ENCODE results near the gene VAPA.

Gene VAPA

DNA sequence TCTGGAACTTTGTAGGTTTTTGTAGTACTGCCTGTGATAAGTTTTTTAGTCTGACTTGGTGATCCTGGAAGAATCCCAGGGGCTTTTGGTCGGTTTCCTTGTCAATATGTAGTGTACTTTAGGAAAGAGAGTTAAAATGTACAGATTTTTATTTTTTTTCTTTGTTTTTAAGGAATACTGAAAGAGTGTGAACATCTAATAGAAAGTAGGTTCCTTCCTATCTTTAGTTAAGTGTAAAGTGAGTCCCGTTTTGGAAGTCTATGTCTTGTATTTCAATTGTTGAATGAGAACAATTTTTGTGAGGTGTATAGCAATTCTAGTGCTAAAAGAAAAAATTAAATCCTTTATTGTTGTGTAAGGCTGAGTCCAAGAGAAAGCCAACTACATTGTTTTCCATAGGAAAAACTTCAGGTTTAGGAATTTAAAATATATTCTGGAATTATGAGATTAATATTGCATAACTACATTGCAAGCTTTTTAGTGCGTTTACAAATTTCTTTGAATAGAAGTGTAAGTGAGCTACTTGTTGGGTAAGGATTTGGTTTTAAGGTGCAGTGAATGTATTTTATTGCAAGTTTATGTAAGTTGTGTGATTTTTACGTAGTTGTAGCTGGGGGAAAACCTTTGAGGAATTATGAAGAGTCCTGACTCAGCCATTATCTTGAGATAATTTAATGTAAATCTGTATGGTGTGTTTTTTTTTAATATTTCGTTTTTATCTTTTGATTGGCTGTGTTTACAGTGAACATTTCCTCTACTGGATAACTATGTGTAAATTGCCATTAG, 1.7 kb downstream of the VAPA start:
- ATAC-seq = no peak

DNA sequence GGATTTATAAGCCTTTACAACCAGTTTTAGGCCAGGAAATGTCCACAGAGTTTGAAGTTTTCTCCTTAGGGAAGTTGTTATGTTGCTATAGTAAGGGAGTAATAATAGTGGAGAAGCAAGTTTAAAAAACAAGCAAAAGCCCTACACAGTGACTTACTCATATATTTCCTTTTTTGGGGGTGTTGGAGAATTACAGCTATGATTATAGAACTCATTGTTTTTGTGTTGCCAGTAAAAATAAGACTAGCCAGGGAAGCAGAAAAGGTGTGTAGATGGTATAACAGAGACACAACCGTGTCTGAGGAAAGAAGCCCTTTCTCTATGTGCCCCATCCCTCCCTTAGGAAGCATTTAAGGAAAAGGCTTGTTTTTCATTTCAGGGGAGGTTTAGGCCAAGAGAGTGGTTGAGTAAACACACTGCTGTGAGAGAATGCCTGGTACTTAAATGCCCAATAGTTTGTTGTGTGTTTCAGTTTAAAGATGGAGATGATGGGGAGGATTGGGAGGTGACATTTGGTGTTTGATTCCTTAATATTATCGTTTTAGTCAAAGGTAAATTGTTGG, 2.3 kb downstream of the VAPA start:
- no peak for ATAC-seq

DNA sequence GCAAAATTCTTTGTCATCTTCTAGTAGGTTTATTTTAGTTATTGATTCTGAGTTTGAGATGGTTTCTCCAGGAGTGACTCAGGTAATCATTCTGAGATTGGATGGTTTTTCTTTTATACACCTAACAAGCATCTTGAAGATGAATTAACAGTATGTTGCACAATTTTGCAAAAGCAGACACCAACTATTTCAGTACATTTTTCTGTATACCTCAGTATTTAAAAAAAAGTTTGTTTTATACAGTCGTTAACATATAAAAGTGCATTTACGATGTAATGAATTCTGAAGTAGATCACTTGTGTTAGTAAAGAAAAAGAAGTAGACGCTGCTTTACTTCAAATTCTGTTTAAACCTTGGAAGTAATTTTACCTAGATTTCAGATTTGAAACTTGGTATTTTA, 3.0 kb downstream of the VAPA start:
- ATAC-seq = no peak

DNA sequence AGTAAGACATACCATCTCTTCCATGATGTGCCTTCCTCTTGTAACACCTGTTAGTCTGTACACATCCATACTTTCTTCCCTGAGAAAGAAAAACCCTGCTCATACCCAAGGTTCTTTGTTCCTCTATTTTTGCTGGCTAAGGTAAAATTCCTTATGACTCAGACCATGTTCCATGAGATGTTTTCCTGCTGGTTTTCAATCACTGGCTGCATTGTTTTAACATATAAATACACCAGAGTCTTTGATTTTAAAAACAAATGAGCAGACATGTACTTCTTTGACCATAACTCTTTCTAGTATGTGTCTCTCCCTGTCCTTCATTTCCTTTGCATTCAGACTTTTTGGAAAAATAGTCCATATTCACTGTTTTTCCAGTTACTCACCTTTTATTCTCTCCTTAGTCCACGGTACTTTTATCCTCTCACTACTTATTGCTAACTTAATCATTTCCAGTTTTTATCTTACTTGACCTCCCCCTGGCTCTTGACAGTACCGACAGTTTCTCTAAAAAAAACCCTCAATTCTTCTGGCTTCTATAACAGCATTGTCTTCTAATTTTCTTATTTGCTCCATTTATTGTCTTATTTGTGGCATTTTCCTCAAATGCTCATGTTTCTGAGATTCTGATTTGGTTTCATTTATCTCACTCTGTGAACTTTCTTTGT, 4.3 kb downstream of the VAPA start:
- no peak for ATAC-seq

DNA sequence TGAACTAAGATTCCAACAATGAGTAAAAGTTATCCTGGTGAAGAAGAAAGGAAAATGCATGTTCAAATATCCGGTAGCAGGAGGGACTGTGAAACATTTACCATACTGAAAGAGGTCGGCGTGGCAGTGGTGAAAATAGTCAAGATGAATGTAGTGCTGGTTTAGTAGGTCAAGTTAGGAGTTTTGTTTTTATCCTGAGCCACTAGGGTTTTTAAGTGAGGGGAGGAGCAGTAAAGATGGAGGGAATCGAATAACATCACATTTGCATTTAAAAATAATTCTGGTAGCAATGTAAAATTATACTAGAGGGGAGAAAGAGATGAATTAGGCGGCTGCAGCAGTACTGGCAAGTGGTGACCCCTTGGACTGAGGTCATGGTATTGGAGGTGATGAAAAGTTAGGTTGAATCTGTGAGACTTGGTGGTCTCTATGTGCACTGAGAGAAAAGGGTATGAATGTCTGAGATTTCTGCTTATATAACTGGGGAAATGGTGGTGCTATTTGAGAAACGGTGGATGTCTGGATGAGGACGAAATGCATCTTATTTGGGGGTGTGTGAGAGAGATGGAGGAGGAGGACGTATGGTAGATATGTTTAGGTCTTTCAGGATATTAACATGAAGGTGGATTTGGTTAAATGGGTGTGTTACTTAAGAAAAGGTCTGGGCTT, 5.9 kb downstream of the VAPA start:
- ATAC-seq = no peak

DNA sequence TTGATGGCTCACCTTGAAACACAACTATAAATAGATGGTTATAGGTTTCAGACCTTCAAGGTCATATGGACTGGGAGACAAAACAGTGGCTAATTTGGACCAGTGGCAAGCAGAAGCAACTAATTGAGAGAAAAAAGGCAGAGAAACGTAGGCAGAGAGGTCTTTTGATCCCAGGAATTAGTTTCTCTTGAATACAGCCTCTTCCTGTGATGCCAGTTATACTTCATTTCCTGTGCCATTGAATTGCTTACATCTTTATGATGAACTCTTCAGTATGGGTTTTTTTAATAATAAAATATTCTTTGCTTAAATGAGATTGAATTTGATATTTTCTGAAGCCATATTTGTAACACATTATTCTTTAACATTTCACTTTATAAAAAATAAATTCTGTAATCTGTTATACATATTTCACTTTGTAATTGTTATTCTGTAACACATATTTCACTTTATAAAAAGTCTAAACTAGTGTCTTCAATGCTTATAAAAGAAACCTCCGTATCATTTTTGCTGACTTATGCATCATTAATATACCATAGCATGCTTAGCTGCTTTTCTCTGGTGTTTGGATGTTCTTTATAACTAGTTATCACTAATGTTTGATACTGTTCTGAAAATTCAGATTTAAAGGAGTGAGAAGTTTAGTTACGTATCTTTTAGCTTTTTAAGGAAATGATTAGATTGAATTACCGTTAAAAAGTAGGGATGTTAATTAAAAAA, 8.9 kb downstream of the VAPA start:
- ATAC-seq = no peak

DNA sequence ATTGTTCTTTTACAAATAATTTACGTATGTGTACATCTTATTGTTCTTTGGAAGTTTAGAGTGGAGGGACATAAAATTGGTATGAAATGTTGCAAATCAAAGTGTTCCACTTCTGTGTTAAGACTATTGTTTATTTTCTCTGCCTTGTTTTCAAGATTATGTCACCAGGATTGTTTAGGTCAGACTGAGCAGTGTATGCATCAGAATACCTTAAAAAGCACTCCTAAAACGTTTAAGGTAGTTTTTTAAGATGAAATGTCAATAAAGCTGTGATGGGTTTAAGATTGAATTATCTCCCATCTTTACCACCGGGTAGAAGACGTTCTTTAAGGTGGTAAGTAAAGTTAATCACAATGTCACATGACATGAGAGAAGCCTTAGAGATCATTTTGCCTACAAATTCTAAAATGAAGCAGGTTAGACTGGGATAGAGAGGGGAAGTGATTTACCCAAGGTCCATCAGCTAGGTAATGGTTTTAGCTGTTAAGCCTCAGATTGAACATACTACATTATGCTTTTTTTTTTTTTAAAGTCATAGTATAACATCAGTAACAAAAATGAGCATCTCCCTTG, 10.6 kb downstream of the VAPA start:
- no peak for ATAC-seq

DNA sequence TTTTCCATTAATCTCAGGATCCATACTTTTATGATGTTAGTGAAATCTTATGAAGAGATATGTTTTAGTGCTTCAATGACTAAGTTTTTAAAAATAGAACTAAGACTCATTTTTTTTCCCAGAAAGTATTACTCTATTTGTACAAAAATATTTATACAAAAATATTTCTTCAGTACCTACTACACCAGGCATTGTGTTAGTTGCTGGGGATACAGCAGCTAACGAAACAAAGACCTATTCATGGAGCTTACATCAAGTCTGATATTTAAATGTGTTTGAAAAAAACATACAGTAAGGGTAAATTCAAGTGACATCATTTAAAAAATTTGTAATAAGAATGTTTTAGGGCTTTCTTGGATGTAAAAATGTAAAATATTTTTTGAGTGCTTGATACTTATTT, 11.6 kb downstream of the VAPA start:
- ATAC-seq = no peak

DNA sequence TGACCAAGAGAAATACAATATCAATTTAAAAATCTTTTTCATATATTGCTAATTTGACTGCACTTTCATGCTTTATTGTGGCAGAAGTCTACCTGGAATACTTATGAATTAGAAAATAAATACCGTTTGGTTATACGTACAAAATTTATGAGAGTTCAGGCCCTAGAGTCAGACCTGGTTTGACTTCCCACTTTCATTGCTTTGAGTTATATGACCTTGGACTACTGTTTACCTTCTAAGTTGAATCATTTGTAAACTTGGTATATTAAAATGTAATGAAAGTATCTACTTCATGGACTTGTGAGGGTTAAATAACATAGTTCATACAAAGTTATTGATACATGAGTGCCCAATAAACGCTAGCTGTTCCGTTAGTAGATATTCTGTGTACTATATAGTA, 12.0 kb downstream of the VAPA start:
- ATAC-seq = no peak

DNA sequence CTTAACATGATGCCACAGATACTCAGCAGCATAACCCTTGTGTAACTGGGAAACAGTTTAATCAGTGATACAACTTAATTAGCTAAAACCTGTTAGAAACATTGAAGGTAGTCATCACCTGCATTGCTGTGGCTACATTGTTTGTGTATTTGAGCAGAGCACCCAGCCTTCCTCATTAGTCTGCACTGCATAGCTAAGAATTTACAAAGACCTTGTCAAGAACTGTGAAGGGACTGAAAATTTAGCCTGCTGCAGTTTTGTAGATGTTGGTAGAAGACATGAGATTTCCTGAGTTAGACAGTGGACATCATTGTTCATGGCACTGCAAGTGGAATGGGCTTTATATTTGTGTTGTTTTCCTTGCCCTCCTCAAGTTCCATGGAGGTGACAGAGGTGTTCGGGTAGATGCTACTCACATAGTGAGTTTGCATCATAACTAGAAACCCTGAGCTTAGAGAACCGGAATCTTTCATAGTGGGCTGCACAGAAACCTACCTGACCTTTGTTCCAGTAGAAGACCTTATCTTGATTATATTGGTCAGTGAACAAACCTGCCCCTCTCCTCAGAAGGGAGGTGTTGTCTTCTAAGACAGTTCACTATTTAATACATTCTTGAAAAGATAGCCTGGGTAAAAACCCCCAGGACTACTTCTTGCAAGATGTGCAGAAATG, 12.5 kb downstream of the VAPA start:
- ATAC-seq = peak in 1 of 2 donors; percentile 27

DNA sequence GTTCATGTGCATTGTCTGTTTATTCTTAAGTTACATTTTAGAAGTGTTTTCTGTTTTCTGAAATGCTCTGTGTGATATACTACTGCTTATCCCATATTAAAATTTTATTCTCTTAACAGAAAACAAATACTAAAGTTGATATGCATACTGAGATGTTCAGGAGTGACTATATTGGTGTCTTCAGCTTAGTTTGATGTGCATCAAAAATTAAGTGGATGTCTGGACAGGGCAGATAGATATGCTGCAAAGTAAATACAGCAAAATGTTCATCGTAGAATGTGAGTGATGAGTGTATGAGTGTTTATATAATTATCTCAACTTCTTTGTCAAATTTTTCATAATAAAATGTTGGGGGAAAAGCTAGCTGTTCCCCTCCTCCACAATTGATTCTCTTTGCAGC, 13.2 kb downstream of the VAPA start:
- no peak for ATAC-seq

DNA sequence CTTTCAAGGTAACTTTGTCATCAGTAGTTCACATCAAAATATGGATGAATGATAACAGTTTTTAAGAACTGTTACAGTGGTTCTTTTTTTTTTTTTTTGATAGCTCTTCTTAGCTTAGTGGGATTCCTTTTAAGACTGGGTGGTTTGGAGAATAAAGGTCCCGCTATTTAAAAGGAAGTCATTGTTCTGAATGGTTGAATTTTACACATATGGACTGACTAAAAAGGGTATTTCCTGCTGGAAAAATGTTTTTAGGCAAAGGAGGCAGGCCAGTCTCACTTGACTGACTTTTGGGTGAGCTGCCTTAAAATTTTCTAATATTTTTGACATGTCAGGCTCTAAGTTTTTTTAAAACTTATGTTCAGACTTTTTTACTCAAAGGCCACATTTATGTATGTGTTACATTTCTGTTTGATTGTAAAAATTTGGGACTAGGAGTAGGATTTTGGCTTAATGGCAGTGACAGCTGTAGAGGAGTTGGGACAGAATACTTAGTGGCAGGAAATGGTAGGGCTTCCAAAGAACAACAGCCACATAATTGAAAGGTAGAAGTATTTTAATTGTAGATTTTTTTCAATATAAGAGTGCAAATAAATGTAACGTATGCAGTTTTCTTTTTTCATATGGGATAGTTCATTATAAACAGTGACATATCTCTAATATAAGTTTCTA, 13.7 kb downstream of the VAPA start:
- ATAC-seq = no peak

DNA sequence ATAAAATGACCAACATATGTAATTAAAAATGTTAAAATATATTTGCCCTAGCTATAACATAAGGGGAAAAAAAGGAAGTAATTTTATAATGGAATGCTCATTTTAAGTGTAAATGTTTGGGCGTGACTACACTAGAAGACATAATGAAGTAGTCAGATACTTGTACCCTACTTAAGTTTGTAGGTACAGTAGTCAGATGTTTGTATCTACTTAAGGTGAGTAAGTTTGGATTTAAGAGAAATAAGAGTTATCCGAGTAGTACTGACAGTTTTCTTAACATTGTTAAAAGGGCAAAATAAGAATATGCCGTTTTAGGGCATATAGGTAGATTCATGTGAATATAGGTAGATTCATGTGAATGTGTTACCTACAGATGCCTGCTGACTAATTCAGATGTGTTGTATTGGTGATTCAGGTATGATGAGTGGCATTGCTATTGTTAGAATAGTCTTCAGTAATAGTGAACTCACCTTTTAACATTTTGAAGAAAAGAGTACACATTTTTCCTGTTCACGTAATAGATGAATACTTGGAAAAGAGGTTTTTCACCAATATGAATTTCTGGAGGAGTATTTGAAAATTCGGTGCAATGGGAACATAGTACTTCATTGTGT, 14.9 kb downstream of the VAPA start:
- ATAC-seq = peak; percentile 66 to 72

DNA sequence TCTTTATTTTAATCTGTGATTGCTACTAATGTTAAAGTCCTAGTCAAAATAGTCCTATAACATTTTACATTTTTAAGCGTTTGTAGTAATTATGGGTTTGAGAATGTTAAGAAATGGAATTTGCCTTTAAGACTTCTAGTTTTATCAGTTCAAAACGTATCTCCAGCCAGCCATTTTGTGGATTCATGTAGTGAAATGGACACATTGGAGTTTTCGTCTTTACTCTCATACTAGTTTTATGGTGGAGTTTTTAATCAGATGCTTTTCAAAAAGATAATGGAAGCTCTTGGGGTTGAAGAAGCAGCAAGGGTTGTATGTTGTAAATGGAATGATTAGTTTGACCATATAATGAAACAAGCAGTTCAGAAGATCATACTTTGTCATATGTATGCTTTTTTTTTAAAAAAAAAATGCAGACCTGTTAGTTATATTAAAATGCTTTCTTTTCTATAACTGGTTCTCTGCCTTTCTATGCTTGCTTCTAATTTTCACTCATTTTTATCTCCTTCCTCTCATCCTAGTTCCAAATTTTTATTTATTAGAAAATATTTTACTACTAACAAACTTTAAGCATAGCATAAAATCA, 16.6 kb downstream of the VAPA start:
- ATAC-seq = no peak

DNA sequence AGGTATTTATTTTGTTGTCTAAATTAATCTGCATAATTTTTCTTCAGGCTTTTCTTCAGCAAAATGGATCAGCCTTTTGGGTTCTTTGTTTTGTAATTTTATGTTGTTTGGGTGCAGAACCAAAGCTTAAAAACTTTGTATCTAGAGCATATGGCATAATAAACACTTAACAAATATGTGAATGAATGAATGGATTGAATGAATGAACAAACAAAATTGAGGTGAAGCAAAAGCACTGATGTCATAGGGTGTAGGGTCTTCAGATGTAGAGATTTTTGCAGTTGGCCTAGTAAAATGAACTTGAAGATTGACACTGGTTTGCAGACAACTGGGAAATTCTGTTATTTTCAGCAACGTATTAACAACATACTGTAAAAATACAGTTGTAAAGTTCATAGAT, 17.3 kb downstream of the VAPA start:
- ATAC-seq = no peak

DNA sequence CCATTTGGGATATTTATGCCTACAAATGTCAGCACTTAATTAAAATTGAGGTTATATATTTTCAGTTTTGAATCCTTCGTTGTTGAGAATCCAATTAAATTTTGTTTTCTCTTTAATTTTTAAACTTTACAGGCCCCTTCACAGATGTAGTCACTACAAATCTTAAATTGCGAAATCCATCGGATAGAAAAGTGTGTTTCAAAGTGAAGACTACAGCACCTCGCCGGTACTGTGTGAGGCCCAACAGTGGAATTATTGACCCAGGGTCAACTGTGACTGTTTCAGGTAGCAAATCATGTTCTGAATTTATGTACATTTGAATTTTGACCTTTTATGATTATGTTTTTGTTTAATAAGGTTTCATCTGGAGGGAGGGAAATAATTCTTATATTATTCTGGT, 17.9 kb downstream of the VAPA start:
- no peak for ATAC-seq

DNA sequence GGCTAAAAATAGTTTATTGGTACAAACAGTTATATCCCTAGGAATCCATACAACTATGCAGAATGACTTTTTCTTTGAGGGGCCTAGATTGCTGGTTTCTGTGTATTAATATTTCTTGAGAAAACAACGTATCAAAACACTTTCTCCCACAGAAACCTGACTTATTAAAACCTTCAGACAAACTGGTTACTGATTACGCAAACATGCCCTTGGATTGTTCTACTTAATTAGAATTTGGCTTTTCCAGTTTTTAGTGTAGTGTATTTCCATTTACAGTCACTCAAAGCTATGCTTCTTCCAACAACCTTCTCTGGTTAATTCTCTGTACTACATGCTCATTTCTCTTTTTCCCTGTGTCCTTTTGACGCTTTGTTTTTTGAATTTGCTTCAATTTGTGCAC, 20.0 kb downstream of the VAPA start:
- no peak for ATAC-seq

DNA sequence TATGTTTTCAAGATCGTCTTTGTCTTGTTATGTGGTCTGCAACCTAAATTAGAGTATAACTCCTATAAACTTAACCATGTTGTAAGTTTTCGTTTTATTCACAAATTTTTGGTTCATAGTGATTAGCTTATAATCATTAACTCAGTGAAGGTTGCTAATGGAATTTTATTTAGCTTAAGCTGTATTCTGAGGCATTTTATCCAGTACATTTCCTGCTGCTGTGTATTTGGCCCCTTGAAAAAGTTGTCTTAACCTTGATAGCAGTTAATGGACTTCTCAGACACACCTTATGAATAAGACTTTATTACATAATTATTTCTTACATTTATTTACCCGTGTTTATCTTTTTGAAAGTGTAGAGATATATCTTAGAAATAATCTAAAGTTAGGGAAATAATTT, 20.5 kb downstream of the VAPA start:
- ATAC-seq = no peak

DNA sequence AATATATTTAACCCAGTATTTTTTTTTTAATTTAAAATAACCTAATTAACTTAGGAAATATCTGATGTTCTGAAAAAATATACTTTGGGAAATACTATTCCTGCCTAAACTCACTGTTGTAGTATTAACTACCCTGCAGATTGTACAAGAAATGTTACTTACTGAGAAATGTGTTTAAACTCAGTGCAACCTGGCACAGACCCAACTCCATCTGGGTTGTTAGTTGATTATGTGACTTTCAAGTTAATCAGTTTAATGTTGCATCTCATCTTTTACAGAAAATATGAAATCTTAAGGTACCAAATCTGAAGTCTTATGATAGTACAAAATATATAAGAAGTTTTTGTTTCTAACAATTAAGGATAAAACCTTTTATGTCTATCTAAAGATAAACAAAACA, 27.3 kb downstream of the VAPA start:
- ATAC-seq = no peak

DNA sequence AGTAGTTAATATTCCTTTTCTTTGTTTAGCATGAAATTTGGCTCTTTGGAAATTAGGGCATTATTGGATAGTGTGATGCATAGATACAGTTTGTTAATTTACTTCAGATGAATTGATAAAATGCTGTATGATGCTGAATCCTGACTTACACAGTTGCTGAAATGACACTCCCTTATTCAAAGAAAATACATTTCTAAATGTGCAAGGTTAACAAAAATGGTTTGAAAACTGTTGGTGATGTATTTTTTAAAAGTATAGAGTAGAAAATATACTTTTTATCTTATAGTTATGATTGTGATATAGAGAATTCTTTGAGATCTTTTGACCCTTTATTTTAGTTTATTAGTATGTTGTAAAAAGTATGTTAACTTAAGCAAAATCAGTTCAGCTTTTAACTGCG, 27.8 kb downstream of the VAPA start:
- ATAC-seq = no peak

DNA sequence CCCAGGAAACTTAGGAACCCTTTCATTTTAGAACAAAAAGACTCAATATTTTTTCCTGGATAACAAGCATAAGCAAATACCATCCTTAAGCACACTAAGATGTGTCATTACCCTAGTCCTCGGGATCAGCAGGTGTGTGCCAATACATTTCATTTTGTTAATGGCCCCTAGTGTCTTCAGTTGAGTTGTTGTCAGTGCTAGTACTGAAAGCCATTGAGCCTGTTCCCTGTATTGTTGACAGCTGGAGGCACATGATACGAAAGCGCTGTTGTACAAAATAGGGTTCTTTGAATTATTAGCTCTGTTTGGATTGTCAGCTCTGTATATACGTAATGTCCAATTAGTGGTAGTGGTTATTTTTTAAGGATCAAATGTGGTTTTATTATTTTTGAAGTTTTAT, 29.5 kb downstream of the VAPA start:
- no peak for ATAC-seq
